ENCODE results near the gene MRPL46.

DNA sequence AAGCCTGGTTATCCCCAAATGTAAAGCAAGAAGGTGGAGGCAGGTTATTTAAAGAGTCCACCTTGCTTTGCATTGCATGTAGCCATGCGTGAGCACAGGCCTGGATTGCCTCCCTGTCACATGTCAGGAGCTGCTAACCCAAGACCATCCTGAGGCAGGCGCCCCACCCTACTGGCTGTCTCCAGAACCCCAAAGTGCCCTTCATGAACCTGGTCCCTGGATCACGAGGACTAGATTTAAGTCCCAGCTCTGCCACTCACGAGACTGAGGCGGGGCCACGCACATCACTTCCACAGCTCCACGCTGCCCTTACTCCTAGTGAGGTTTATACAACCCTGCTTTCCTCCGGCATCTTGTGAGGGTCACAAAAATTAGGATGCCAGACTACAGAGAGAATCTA lies 17.6 kb downstream of the MRPL46 start:
- TF ChIP-seq, protein P1, sequence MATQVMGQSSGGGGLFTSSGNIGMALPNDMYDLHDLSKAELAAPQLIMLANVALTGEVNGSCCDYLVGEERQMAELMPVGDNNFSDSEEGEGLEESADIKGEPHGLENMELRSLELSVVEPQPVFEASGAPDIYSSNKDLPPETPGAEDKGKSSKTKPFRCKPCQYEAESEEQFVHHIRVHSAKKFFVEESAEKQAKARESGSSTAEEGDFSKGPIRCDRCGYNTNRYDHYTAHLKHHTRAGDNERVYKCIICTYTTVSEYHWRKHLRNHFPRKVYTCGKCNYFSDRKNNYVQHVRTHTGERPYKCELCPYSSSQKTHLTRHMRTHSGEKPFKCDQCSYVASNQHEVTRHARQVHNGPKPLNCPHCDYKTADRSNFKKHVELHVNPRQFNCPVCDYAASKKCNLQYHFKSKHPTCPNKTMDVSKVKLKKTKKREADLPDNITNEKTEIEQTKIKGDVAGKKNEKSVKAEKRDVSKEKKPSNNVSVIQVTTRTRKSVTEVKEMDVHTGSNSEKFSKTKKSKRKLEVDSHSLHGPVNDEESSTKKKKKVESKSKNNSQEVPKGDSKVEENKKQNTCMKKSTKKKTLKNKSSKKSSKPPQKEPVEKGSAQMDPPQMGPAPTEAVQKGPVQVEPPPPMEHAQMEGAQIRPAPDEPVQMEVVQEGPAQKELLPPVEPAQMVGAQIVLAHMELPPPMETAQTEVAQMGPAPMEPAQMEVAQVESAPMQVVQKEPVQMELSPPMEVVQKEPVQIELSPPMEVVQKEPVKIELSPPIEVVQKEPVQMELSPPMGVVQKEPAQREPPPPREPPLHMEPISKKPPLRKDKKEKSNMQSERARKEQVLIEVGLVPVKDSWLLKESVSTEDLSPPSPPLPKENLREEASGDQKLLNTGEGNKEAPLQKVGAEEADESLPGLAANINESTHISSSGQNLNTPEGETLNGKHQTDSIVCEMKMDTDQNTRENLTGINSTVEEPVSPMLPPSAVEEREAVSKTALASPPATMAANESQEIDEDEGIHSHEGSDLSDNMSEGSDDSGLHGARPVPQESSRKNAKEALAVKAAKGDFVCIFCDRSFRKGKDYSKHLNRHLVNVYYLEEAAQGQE (IDR thresholded peaks at IDR 0.05; ENCODE audit: insufficient read depth in 1 of 2, low read depth in 2 of 2, low read length in 2 of 2), result no peak
- TF ChIP-seq TAF1 (IDR thresholded peaks at IDR 0.05; ENCODE audit: borderline replicate concordance, insufficient read depth, low read length) (no peak), POLR2AphosphoS5 (IDR thresholded peaks at IDR 0.05; ENCODE audit: low read depth, low read length) (no peak), SIN3A (IDR thresholded peaks at IDR 0.05; ENCODE audit: borderline replicate concordance, insufficient read depth, low read length) (no peak)

Data from PFSK-1 (cell line).